KG1 (cell line): ENCODE data around the gene DPP6.
"Not testable (repeated sequence)": the region's sequence is repeated elsewhere in the genome, so short reads cannot be mapped to it uniquely, and the experiment has no call there.

ENCODE experiments used
- DNase-seq: peaks from one replicate; lab custom pipeline; 2025; lab: John Stamatoyannopoulos, UW

The DPP6 gene

DNA sequence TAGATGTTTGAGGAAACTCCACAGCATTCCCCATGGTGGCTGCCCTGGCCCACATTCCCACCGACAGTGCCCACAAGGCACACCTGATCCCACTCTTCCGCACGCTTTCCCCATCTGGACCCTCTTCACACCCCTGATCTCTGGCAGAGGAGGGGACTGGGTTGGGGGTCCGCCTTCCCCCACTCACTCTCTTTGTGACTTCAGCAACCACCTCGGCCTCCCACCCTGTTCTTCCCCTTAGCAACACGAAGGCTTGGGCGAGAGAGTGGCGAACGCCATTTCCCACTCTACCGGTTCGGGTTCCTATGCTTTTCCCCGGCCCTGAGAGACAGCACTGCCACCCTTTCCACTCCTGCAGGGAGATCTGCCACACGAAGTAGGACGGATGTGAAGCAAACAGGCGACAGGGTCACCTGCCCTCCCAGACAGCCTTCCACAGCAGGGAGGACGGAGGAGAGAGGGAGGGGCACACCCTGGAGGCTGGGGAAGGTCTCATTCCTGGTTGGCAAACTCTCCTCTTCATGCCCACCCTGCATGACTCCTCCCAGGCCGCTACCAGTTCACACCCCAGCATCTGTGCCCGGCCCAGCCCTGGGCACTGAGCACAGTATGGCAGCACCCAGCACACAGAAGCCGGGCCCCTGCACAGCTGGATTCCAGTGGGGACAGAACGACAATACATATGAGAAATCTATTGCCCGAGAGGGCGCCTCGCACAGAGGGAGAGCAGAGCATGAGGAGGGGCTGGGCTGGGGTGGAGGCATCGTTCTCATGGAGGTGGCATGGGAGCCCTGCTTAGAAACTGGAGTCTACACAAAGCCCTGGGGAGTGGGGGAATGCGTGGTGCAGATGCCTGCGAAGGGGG is 857.3 kb downstream of the DPP6 start:
- DNase-seq, result no peak

DNA sequence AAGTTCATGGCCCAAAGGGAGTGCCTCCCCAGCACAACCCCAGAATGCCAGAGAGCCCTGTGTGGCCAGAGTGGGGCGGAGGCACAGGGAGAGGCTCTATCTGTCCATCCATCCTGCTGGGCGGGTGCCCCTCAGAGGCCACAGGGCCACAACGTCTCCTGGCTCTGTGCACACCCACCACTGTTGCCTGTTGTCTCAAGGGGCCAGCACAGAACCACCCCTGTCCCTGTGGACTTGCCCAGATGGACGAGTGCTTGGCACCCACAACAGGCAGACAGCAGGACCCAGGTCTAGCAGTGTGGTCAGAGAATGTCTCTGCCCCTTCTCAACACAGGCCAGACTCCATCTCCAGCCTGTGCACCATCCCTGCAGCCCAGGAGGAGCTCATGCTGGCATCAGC is 857.9 kb downstream of the DPP6 start:
- no peak for DNase-seq

DNA sequence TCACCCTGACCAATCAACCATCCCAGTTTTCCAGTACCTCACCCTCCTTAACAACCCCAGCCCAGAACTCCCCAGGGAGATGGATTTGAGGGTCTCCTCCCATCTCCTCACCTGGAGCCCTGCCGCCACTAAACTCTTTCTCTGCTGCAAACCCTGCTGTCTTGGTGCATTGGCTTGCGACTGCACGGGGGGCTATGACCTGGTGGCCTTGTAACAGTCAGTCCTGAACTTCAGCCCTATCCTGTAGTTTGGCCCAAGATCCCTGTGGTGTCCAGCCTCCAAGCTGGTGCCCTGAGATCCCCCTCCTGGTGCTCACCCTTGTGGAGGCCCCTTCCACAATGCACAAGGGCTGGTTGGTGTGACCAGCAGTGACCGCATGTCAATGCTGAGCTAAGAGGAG is 858.8 kb downstream of the DPP6 start:
- no peak for DNase-seq

DNA sequence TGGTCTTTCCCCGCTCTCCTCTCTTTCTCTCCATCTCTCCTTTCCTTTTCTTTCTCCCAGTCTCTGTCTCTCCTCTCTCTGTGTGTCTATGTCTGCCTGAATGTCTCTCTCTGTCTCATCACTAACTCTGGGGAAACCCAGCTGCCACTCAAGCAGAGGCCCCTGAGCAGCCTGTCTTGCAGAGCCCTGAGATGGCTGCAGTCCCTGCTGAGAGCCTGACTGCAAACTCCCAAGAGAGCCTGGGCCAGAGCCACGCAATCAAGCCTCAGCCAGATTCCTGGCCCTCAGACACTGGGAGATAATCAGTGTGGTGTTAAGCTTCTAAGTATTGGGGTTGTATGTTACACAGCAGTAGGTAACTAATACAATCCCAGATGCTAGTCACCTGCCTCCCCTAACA is 859.2 kb downstream of the DPP6 start:
- no peak for DNase-seq

DNA sequence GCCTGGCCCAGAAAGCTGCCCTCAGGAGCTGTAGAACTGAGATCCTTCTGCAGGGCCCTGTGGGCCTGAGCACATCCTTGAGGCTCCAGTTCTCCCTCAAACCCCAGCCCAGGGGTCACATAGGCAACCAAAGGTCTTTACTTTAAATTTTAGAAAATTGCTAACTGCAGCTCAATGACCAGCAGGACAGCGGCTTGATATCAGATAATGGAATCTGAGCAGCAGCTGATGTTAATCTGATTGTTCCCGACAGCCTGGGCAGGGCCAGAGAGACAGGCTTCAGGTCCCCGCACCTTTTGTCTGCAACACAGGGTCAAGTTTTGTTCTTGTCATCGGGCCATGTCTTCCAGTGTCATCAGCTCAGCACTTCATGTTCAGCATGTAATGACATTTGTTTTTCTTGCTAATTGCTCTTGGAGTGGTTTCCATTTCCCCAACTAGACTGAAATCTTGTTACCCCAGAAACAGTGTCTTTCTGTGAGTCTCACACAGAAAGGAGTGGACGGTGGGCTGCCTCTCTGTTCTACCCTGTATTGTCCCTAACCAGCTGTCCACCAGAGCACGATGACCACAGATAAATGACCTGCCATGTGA is 859.8 kb downstream of the DPP6 start:
- DNase-seq, result no peak

GRCh38 chr7:154912871-154913637 is 860.9 kb downstream of the DPP6 start:
- no peak for DNase-seq

- DNase-seq, result peak; percentile 25
These were observed 861.6 kb downstream of the DPP6 start for GRCh38 chr7:154913638-154914307.

DNA sequence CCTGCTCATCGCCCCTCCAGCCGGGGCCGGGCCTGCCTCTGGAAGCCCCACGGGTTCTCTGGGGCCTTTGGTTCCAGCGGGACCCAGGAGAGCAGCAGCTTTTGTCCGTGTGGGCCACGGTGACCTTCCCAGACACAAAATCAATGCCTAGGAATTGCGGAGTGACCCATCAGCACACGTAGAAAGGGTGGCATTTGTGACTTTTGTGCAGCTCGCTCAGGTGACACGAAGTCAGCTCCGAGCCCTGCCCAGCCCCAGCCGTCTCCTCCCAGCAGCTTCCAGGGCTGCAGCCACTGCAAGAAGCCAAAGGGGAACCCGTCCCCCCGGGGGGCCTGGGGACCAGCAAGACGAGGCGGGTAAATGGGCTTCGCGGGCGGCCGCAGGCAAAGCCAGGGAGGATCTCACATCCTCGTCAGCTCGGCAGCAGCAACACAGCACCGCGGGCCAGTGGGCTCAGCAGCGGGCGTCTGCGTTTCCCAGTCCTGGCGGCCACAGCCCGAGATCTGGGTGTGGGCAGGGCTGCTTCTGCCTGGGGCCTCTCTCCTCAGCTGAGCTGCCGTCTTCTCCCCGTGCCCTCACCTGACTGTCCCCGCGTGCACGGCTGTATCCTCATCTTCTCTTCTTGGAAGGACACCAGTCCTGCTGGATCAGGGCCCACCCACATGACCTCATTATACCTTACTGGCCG is 862.3 kb downstream of the DPP6 start:
- no peak for DNase-seq

GRCh38 chr7:154914996-154915380 is 862.8 kb downstream of the DPP6 start:
- DNase-seq, result no peak

GRCh38 chr7:154915600-154915999 is 863.4 kb downstream of the DPP6 start:
- no peak for DNase-seq

GRCh38 chr7:154916381-154916780 is 864.2 kb downstream of the DPP6 start:
- DNase-seq, result no peak

DNA sequence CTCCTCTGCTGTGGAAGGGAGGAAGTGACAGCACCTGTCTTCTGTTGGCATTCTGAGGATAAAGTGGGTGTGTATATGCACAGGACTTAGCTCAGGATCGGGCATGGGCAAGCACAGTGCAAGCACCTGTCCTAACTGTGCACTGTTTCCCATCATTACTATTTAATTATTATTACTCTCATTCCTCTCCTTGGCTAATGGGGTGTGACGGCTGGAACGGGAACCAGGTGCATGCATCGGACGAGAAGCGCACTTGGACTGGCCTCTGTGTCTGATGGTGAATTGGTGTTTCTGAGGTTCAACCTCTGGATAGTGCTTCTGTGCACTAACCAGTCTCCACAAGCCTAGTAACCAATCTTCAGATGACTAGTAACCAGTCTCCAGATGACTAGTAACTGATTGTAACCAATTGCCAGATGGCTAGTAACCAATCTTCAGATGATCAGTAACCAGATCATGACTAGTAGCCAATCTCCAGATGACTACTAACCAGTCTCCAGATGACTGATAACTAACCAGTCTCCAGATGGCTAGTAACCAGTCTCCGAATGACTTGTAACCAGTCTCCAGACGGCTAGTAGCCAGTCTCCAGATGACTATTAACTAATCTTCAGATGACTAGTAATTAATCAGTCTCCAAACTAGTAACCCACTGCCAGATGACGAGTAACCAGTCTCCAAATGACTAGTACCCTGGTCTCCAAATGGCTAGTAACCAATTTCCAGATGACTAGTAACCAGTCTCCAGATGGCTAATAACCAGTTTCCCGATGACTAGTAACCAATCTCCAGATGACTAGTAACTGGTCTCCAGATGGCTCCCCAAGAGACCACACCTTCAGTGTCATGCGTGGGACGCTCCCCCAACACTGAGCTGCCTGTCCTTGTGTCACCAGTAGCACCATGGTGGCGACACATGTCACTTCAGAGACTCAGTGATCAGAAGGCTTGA is 864.9 kb downstream of the DPP6 start:
- DNase-seq, result no peak

DNA sequence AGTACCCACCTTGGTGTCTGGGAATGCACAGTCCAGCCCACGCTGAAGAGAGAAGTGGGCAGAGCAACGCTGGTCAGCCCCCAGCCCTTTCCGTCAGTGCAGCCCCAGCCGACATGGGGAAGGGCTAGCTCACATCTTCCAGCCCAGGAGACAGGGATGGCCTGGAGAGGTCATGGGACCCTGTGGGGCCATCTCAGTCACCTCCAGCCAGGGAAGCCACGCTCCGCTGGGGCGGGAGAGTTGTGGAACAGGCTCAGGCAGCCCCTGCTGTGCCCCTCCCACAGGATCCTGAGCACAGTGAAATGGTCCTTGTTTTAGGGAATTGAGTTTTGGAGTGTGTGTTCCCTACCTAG is 865.6 kb downstream of the DPP6 start:
- no peak for DNase-seq

DNA sequence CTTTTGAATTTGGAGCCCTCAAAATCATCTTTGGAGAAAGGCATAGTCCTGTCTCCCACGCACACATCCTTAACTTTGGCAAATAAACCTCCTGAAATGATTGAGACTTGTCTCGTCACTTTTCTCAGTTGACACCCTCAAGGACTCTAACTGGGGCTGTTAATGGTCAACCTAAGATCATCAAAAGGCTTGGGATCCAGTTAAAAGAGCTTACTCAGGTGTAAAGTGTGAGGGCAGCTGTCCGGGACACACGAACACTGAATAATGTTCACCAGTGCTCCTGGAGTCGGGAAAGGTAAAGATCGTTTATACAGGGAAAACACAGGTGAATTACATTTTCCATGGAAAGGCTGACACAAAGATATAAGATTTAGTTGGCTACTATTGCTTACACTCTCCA is 866.1 kb downstream of the DPP6 start:
- DNase-seq, result no peak

- no peak for DNase-seq
These were observed 866.5 kb downstream of the DPP6 start for GRCh38 chr7:154918741-154919140.

DNA sequence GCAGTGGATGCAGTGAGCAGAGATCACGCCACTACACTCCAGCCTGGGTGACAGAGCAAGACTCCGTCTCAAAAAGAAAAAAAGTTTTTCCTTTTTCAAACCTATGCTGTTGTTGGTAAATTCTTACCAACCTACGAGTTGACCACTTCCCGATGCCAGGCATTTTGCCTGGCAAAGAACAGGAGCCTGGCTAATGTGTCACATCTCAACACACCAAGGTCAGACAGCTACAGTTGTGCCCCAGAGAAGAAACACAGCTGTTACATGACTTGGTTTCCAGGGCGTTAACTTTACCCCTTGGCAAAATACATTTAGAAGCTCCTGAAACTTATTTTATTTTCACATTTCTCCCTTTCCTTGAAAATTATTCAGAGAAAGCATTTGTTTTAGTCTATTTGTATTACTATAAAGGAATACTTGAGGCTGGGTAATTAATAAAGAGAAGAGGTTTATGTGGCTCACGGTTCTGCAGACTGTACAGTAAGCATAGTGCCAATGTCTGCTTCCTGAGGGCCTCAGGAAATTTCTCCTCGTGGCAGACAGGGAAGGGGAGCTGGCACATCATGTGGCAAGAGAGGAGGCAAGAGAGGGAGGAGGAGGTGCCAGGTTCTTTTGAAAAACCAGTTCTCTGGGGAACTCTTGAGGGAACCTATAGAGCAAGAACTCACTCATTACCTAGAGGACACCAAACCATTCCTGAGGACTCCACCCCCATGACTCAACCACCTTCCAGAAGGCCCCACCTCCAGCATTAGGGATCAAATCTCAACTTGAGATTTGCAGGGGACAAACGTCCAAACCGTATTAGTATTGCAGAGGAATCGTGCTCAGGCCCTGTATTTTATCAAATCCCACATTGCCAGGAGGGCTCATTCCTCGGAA is 867.4 kb downstream of the DPP6 start:
- DNase-seq, result no peak

DNA sequence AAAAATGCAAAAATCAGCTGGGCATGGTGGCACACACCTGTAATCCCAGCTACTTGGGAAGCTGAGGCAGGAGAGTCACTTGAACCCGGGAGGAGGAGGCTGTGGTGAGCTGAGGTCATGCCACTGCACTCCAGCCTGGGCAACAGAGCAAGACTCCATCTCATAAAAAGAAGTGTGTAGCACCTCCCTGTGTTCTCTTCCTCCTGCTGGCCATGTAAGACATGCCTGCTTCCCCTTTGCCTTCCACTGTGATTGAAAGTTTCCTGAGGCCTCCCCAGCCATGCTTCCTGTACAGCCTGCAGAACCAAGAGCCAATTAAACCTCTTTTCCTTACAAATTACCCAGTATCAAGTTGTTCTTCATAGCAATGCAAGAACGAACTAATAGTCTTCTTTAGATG is 870.3 kb downstream of the DPP6 start:
- not testable (repeated sequence) for DNase-seq

GRCh38 chr7:154927624-154928125 is 875.5 kb downstream of the DPP6 start:
- DNase-seq, result peak; percentile 58
